LHCN-M2 (cell line): Measurements from ENCODE around the gene LYPD6. TPM values are rescaled to one million over a fixed set of nuclear protein-coding genes. Genes with fewer than 3 reads are reported as not detected.
"Not testable (repeated sequence)": the region's sequence is repeated elsewhere in the genome, so short reads cannot be mapped to it uniquely, and the experiment has no call there.

Source experiments
- DNase-seq: peaks from one replicate; pipeline ENCODE4 v3.0.0-alpha.2; 2012; ENCODE audit warnings: low read depth
- total RNA-seq: library from RNA; depleted of rRNA; stranded (reverse); fragments of >200 nt; gene quantifications from 2 replicates; pipeline ENCODE4 v1.2.3, GENCODE V29; 2014

The LYPD6 gene
- total RNA-seq, 1 experiment from 2014 or later, result 16.6 TPM

DNA sequence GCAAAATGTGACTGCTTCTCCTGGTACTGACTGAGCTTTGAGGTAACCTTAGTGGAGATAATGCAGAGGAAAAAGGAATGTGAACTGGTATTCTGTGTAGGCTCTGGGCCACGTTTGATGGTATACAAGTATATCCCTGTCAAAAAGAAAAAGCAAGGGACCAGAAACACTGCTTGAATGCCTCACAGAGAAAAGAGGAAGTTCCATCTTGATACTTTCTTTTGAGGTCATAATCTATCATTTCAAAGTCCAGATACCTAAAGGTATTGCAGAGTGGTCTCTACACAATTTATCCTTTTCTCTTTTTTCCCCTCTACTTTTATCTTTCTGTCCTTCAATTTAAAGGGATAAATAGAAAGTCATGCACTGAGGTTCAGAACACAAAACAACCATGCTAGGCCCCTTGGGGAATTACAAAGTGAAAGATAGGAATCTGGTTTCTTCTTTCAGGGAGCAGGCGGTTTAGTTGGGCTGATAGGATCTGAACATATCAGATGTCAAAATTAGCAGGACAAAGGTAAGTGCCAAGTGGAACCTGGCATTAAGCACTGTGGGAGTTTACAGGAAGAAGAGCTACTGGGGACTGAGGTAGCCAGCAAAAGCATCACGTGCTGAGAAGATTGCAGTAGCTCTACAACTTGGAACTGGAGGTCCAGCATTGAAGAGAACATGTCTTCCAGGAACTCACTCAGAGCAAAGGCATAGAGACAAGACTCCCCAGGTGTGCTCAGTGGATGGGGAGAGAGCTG is 121.2 kb downstream of the LYPD6 start:
- no peak for DNase-seq

GRCh38 chr2:149456285-149456684 is 125.9 kb downstream of the LYPD6 start:
- no peak for DNase-seq

DNA sequence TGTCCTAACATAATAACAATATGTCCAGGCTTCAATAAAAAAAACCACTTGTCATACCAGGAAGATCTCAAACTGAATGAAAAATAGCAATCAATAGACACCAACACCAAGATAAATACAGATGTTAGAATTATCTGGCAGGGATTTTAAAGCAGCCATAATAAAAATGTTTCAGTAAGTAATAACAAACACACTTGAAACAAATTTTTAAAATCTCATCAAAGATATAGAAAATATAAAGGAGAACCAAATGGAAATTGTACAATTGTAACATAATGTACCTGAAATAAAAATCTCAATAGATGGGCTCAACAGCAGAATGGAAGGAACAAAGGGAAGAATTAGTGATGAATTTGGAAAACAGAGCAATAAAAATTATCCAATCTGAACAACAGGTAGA is 128.1 kb downstream of the LYPD6 start:
- no peak for DNase-seq

DNA sequence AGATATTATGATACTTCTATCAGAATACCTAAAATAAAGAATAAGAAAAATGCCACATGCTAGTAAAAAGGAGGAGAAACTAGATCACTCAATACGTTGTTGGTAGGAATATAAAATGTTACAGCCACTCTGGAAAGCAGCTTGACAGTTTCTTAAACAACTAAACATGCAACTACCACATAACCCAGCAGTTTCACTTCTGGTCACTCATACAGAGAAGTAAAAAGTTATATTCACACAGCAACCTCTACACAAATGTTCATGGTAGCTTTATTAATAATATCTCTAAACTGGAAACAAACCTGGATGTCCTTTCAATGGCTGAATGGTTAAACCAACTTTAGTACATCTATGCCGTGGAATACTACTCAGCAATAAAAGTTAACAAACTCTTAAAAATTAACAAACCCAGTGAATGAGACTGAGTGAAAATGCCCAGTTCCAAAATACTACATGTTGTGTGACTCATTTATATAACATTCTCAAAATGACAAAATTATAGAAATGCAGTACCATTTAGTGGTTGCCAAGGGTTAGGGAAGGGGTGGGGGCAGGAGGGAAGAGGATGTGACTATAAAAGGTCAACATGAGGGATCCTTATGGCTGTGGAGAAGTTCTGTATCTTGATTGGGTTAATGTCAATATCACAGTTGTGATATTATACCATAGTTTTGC is 133.1 kb downstream of the LYPD6 start:
- peak; percentile 9 for DNase-seq

GRCh38 chr2:149464396-149464795 is 134.0 kb downstream of the LYPD6 start:
- DNase-seq, result no peak

GRCh38 chr2:149465873-149466272 is 135.5 kb downstream of the LYPD6 start:
- DNase-seq, result no peak

GRCh38 chr2:149466635-149467034 is 136.2 kb downstream of the LYPD6 start:
- DNase-seq, result peak; percentile 23

- no peak for DNase-seq
Measured at GRCh38 chr2:149467436-149467835, 137.0 kb downstream of the LYPD6 start.

DNA sequence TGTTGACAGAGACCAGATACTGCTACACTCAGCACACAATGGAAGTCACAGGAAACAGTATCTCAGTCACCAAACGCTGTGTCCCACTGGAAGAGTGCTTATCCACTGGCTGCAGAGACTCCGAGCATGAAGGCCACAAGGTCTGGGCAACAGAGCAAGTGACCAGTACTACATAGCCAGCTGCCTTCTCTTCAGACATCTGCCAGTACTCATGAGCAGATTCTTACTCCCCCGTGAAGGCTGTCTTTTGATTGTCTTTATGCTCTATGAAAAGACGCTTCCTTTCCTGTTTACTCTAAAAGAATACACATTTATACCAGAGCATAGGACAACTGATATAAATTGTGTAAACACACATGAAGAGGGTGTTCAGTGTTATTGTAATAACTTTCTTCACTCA is 138.2 kb downstream of the LYPD6 start:
- DNase-seq, result no peak

DNA sequence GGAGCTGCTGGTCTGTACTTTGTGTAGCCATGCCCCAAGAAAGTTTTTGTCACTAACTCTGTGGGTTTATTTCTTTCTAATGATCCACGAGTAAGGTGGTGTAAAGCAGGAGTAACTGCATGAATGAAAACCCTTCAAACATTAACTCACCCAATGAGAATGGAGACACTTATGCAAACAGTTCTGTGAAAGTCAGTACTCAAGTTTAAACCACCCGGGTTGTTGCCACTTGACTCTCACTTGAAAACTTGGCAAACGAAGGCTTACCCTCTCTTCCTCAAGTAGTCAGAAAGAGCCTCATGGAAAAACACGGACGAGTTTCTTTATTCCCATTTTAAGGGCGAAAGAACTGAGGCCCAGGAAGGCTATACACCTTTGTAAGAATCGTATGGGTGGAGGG is 139.7 kb downstream of the LYPD6 start:
- no peak for DNase-seq

DNA sequence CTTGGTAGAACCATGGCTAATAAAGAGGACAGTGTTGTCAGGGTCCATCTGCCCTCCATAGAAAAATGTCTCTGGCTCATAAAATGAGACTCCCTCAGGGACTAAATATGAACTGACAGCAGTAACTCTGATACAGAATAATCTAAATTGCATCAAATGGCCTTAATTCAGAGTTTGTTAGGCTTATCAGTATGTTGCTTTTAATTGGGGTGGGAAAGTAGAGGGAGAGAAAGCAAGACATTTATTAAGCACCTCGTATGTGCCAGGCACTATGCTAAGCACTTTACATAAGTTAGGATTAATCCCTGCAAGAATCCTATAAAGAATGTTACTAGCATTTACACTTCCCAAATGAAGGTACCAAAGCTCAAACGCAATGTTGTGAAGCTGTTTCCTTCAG is 142.0 kb downstream of the LYPD6 start:
- DNase-seq, result no peak

- DNase-seq, result no peak
Measured at GRCh38 chr2:149473068-149473467, 142.7 kb downstream of the LYPD6 start.

- no peak for DNase-seq
Measured at GRCh38 chr2:149473521-149473920, 143.1 kb downstream of the LYPD6 start.

GRCh38 chr2:149483004-149483605 is 152.7 kb downstream of the LYPD6 start:
- no peak for DNase-seq

DNA sequence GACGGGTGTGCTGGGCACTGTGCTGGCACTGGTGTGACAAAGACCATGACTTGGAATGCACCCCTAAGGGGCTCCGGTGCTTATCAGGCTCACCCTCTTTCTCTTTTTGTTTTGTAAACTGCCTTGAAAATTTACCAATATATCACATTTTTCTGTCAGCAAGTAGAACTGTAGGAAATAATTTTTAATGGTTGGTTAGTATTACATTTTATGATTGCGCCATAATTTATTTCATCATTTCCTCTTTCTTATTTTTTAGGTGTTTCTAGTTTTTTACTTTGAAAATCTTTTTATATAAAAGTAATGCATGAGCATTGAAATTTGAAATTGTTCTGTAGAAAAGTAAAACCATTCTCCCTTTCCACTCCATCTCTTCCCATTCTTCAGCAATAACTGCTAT is 156.3 kb downstream of the LYPD6 start:
- no peak for DNase-seq

DNA sequence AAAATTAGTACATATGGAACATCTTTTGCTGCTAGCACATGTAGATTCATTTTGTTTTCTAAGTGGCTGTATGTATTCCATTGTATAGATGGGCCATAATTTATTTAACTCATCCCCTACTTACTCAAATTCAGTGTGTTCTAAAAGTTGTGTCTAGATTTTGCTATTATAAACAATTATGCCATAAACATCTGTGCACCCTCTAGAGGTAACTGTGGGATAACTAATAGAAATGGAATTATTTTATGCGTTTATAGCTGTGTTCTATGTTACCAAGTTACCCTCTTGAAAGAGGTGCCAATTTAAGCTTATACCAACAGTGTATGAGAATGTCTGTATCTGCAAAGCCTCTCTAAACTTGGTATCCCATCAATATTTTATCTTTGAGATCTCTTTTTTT is 156.8 kb downstream of the LYPD6 start:
- DNase-seq, result peak; percentile 16

GRCh38 chr2:149488706-149489440 is 158.5 kb downstream of the LYPD6 start:
- DNase-seq, result no peak

DNA sequence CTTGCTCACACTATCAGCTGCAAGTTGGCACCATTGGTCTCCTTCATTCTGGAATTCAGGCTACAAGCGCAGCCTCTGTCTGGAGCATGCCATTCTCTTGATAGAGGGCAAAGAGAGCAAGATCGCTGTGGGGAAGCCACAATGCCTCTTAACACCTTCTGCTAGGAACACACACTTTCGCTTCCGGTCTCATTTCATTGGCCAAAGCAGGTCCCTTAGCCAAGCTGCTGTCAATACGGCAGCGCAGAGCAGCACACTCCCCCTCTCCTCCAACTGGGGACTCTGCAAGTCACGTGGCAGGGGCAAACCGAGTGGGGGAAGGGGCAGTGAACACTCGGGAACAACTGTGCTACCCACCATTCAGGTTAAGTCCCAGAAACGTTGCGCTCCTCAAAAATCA is 159.1 kb downstream of the LYPD6 start:
- no peak for DNase-seq

GRCh38 chr2:149490296-149490695 is 159.9 kb downstream of the LYPD6 start:
- peak; percentile 46 for DNase-seq

- DNase-seq, result no peak
Measured at GRCh38 chr2:149492923-149493322, 162.5 kb downstream of the LYPD6 start.

DNA sequence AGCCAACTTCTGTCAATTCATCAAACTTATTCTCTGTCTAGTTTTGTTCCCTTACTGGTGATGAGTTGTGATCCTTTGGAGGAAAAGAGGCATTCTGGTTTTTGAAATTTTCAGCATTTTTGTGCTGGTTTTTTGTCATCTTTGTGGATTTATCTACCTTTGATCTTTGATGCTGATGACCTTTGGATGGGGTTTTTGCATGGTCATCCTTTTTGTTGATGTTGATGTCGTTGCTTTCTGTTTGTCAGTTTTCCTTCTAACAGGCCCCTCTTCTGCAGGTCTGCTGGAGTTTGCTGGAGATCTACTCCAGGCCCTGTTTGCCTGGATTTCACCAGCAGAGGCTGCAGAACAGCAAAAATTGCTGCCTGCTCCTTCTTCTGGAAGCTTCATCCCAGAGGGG is 168.8 kb downstream of the LYPD6 start:
- DNase-seq, result not testable (repeated sequence)

- DNase-seq, result not testable (repeated sequence)
Measured at GRCh38 chr2:149506808-149507207, 176.4 kb downstream of the LYPD6 start.
